ENCODE data around the gene TOR1A.

The TOR1A gene, protein sequence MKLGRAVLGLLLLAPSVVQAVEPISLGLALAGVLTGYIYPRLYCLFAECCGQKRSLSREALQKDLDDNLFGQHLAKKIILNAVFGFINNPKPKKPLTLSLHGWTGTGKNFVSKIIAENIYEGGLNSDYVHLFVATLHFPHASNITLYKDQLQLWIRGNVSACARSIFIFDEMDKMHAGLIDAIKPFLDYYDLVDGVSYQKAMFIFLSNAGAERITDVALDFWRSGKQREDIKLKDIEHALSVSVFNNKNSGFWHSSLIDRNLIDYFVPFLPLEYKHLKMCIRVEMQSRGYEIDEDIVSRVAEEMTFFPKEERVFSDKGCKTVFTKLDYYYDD

GRCh38 chr9:129823935-129824601 lies at the start of gene TOR1A:
TOR1A (minus strand) TSS chr9:129824136; CDS start chr9:129824085, 51 bp downstream.
- peak; percentile 93 for DNase-seq (ENCODE audit: low spot score)

- DNase-seq (ENCODE audit: low spot score), result no peak
Measured at GRCh38 chr9:129871046-129871445, 47.1 kb upstream of the TOR1A start.

- DNase-seq (ENCODE audit: low spot score), result no peak
Measured at GRCh38 chr9:129869585-129870501, 45.9 kb upstream of the TOR1A start.

DNA sequence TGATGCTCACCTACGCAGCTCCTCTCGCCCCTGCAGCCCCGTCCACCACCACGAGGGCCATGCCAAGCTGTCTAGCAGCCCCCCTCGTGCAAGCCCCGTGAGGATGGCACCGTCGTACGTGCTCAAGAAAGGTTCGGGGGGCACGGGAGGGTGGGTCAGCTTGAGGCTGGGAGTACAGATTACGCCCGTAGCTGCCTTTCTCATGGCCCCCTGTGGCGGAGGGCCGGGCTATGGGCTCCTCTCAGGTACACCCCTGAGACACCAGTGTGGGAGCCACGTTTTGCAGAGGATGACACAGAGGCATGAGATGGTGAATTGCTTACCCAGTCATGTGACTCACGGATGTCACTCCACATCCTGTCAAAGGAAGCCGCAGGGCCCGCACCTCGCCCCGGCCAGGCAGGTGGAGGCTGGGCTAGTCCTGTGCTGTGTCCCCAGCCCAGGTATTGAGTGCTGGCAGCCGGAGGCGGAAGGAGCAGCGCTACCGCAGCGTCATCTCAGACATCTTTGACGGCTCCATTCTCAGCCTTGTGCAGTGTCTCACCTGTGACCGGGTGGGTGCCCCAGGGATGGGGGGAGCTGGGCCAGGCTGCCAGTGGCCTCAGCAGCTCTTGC lies 45.0 kb upstream of the TOR1A start:
- DNase-seq (ENCODE audit: low spot score), result no peak

DNA sequence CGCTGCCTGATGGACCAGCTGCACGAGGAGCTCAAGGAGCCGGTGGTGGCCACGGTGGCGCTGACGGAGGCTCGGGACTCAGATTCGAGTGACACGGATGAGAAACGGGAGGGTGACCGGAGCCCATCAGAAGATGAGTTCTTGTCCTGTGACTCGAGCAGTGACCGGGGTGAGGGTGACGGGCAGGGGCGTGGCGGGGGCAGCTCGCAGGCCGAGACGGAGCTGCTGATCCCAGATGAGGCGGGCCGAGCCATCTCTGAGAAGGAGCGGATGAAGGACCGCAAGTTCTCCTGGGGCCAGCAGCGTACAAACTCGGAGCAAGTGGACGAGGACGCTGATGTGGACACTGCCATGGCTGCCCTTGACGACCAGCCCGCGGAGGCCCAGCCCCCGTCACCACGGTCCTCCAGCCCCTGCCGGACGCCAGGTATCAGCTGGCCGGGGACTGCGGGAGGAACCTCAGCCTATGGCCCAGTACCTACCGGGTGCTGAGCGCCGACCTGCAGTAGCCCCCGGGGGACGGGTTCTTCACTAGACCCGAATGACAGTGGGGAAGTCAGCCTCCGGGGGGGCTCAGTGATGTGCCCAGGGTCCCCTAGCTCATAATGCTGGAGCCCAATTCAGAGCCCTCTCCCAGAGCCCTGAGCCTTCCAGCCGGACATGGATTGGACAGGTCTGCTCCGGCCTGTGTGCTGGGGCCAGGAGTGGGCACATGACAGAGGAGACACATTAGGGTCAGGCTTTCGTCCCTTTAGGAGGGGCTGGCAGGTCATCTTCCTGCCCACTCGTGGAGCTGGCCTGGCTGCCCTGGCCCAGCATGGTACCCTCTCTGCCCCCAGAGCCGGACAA lies 44.3 kb upstream of the TOR1A start:
- no peak for DNase-seq (ENCODE audit: low spot score)

DNA sequence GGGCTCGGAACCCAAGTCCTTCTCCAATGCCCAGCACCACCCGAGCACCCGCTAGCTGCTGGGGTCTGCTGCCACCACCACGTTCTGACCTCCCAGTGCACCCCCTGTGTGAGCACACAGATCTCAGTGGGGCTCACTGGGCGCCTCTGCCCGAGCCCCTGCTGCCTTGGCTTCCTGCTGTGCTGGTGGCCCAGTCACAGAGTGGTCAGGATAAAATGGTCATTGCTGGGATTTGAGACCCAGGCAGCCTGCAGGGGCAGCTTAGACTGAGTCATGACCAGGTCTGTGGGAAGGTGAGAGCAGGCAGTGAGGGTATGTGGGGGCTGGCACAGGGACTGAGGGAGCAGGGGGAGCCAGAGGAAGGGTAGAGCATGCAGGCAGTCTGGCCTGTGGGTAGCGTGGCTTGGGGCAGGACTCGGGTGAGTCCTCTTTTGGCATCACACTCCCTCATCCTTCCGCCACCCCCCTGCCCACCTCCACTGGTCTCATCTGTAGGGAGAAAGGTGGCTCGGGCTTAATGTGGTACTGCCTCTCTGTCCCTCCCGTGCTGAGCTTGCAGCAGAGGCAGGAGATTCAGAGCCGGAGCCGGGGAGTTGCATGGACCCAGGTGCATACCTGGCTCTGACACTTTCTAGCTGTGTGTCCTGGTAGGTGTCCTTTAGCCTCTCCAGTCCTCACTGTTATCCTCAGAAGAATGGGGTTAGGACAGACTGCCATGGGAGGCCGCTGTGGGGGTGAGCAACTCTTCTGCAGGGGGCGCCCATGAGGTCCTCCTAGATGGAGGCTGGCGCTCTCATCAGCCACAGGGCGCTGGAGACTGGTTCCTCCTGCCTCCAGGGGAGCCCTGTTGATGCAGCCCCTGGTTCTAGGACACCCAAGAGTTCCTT lies 43.4 kb upstream of the TOR1A start:
- DNase-seq (ENCODE audit: low spot score), result no peak

DNA sequence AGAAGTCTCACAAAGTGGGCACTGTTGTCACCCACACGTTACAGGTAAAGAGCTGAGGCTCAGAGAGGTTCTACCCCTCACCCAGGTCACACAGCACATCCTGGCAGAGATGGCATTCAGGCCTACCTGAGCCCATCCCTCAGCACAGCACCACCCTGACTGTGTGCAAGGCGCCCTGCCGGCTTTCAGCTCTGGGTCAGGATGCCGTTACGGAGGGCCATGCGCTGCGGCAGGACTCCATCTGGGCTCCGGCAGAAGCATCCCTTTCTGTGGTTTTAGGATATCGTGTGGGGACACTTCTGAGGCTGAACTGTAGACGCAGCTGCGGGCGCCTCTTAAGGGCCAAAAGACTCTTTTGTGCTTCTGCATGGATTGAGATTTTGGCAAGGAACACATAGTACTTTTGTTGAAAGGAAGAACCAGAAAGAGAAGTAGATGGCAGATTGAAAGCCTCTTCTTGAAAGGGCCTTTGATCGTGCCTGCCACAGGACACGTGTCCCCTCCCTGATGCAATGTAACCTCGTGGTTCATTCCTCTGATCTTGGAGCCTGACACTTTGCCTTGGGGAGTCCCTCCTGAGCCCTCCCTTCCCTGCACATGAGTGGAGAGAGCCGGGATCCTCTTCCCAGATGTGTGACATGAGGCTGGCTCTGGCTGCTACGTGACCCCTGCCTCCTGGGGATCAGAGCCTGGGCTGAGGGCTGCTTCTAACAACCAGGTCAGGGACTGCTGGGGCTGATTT lies 42.6 kb upstream of the TOR1A start:
- DNase-seq (ENCODE audit: low spot score), result no peak

- DNase-seq (ENCODE audit: low spot score), result no peak
Measured at GRCh38 chr9:129865668-129866320, 41.9 kb upstream of the TOR1A start.

DNA sequence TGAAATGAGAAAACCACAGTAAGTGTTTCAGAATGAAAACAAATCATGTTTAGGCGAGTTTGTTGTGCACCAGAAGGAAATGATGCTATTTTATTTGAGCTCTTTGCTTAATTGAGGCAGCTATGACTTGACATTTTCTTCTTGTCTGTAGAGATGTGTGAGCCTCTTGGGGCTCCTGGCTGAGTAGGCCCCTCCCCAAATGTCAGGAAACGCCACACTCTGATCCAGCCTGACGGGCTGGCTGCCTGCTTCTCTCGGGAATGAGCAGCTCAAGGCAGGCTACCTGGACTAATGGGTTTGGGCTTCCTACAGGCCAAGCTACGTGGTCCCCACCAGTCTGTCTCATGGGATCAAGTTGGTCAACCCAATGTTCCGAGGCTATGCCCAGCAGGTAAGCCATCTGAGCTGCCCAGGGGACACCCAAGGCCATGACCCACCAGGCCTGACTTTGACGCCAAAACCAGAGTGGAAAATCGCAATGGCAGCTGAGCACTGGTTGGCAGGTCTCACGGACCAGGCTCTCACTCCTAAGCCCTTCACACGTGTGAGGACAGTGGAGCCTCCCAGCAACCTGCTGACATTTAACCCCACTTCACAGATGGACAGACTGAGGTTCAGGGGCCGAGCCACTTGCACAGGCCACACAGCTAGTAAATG lies 41.2 kb upstream of the TOR1A start:
- DNase-seq (ENCODE audit: low spot score), result no peak

GRCh38 chr9:129863059-129863690 lies 39.2 kb upstream of the TOR1A start:
- peak; percentile 57 for DNase-seq (ENCODE audit: low spot score)

- DNase-seq (ENCODE audit: low spot score), result no peak
Measured at GRCh38 chr9:129861447-129861827, 37.5 kb upstream of the TOR1A start.

DNA sequence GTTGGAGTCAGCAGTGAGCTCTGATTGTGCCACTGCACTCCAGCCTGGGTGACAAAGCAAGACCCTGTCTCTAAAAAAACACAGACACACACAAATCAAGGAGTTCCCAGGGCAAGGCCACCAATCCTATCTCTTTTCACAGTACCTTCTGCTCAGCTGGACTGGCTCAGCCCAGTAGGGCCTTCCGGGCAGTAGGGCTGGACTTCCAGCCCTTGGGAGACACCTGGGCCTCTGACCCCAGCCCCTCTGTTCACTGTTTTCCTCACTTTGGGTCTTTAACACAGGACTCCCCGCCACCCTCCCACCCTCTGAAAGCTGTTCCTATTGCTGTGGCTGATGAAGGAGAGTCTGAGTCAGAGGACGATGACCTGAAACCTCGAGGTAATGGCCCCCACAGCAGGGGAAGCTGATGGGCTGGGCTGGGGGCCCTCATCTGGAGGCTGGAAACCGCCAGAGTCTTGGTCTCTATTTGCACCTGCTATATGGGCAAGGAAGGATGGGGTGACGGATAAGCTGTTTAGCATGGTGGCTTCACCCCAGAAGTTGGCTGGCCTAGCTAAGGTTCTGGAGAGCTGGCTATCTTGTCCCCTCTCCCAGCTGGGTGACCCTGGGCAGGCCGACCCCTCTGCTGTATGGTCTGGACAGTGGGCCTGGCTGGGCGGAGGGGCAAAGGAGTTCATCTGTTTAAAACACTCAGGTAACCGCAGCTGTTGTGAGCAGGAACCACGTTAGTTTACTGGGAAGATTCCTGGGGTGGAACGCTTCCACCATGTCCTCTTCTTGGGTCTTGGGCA lies 36.9 kb upstream of the TOR1A start:
- DNase-seq (ENCODE audit: low spot score), result no peak

GRCh38 chr9:129858167-129858962 lies 34.4 kb upstream of the TOR1A start:
- DNase-seq (ENCODE audit: low spot score), result no peak

DNA sequence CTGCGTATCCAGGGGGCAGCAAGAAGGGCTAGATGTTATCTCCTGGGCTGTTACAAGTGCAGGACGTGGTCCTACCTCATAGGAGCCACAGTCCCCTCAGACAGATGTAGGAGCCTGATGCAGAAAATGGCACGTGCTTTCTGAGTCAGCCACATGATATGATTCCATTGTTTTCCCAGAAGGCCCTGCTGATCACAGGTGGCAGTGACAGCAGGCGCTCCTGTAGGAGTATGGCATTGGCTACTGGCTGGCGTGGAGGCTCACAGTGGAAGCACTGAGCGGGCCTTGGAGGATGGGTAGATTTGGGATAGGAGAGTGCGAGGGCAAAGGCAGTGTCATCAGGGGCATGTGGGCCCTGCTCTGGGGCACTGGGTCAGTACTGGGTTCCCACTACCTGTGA lies 33.3 kb upstream of the TOR1A start:
- no peak for DNase-seq (ENCODE audit: low spot score)

- DNase-seq (ENCODE audit: low spot score), result no peak
Measured at GRCh38 chr9:129854588-129855110, 30.7 kb upstream of the TOR1A start.

DNA sequence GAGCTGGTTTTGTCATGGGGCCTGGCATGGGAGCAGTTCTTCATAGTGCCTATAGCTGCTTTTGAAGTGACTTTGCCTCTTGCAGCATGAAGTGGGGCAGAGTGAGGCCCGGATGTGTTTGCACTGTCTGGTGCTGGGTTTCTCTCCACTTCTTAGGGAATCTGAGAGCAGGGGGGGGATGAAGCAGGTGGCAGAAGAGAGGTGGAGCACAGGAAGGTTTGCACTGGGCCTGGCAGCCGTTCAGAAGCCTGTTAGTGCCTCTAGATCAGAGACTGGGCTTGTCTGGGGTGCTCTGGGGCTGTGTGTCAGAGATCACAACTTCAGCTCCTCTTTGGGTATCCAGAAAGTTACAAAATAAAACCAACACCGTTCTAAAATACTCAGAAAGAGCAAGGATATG lies 29.7 kb upstream of the TOR1A start:
- DNase-seq (ENCODE audit: low spot score), result no peak
